HL-60 (cell line): ENCODE results near the gene CCDC85C.

Source experiments
- DNase-seq, 2 experiments: peaks; one replicate each; pipeline ENCODE4 v3.0.0-alpha.2; 2010 to 2020; ENCODE audit warnings: low read depth in 1 of 2, low spot score in 1 of 2
- H3K27ac ChIP-seq: fragments of 250-450 bp; sonication (Bioruptor Pico); replicated peaks from 2 replicates; pipeline ENCODE4 v1.5.1; 2020; ENCODE audit warnings: mild to moderate bottlenecking, moderate library complexity
- H3K27me3 ChIP-seq: fragments of 250-450 bp; sonication (Bioruptor Pico); 2 replicates; pipeline ENCODE4 v1.5.1; 2021; ENCODE audit warnings: mild to moderate bottlenecking, moderate library complexity; ENCODE audit not compliant: insufficient read depth, poor library complexity, severe bottlenecking
- H3K4me3 ChIP-seq: replicated peaks from 2 replicates; pipeline ENCODE4 v1.5.1; 2011; ENCODE audit warnings: mild to moderate bottlenecking, control low read depth, low read length; ENCODE audit not compliant: insufficient read depth
- GABPA ChIP-seq: IDR thresholded peaks from 2 replicates; pipeline ENCODE4 v1.6.1; 2012; ENCODE audit warnings: low read depth
- POLR2AphosphoS5 ChIP-seq: IDR thresholded peaks from 2 replicates; pipeline ENCODE4 v1.6.1; 2012; ENCODE audit warnings: low read depth
- SPI1 ChIP-seq: IDR thresholded peaks from 2 replicates; pipeline ENCODE4 v1.6.1; 2012; ENCODE audit warnings: low read depth, mild to moderate bottlenecking, borderline replicate concordance
- TF ChIP-seq, protein P1 (sequence below): IDR thresholded peaks from 2 replicates; pipeline ENCODE4 v1.6.1; 2012; ENCODE audit warnings: low read depth; ENCODE audit not compliant: insufficient replicate concordance
- TF ChIP-seq, protein P2 (sequence below): IDR thresholded peaks from one replicate; pipeline ENCODE4 v1.5.1; 2011; ENCODE audit warnings: low read length, control low read depth, inconsistent platforms; ENCODE audit not compliant: insufficient read depth

CCDC85C gene

DNA sequence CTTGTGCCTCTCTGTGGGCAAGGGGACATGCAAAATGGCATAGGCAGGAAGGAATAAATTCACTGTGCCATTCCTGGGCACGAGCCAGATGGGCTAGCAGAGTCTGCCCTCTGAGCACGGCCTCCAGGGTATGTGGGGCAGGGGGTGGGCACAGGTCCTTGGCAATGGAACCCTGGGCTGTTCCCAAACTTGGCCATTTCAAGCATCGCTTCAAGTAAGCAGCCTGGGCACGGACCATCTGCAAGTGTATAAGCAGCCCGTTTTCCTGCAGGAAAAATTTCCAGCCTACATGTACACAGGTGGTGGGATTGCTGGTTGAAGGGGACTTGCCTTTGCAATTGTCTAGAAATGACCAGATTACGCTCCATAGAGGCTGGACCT, 40.3 kb downstream of the CCDC85C start:
- H3K27ac ChIP-seq: no peak overlapping the region
- peaks cover 4% of the 10 kb centered on the region for H3K27me3 ChIP-seq
- TF ChIP-seq POLR2AphosphoS5 (no peak), GABPA (no peak), SPI1 (no peak)
- TF ChIP-seq, protein P1, sequence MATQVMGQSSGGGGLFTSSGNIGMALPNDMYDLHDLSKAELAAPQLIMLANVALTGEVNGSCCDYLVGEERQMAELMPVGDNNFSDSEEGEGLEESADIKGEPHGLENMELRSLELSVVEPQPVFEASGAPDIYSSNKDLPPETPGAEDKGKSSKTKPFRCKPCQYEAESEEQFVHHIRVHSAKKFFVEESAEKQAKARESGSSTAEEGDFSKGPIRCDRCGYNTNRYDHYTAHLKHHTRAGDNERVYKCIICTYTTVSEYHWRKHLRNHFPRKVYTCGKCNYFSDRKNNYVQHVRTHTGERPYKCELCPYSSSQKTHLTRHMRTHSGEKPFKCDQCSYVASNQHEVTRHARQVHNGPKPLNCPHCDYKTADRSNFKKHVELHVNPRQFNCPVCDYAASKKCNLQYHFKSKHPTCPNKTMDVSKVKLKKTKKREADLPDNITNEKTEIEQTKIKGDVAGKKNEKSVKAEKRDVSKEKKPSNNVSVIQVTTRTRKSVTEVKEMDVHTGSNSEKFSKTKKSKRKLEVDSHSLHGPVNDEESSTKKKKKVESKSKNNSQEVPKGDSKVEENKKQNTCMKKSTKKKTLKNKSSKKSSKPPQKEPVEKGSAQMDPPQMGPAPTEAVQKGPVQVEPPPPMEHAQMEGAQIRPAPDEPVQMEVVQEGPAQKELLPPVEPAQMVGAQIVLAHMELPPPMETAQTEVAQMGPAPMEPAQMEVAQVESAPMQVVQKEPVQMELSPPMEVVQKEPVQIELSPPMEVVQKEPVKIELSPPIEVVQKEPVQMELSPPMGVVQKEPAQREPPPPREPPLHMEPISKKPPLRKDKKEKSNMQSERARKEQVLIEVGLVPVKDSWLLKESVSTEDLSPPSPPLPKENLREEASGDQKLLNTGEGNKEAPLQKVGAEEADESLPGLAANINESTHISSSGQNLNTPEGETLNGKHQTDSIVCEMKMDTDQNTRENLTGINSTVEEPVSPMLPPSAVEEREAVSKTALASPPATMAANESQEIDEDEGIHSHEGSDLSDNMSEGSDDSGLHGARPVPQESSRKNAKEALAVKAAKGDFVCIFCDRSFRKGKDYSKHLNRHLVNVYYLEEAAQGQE: no peak
- TF ChIP-seq, protein P2, sequence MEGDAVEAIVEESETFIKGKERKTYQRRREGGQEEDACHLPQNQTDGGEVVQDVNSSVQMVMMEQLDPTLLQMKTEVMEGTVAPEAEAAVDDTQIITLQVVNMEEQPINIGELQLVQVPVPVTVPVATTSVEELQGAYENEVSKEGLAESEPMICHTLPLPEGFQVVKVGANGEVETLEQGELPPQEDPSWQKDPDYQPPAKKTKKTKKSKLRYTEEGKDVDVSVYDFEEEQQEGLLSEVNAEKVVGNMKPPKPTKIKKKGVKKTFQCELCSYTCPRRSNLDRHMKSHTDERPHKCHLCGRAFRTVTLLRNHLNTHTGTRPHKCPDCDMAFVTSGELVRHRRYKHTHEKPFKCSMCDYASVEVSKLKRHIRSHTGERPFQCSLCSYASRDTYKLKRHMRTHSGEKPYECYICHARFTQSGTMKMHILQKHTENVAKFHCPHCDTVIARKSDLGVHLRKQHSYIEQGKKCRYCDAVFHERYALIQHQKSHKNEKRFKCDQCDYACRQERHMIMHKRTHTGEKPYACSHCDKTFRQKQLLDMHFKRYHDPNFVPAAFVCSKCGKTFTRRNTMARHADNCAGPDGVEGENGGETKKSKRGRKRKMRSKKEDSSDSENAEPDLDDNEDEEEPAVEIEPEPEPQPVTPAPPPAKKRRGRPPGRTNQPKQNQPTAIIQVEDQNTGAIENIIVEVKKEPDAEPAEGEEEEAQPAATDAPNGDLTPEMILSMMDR: no peak
- no peak for DNase-seq
- no peak overlapping the region for H3K4me3 ChIP-seq

DNA sequence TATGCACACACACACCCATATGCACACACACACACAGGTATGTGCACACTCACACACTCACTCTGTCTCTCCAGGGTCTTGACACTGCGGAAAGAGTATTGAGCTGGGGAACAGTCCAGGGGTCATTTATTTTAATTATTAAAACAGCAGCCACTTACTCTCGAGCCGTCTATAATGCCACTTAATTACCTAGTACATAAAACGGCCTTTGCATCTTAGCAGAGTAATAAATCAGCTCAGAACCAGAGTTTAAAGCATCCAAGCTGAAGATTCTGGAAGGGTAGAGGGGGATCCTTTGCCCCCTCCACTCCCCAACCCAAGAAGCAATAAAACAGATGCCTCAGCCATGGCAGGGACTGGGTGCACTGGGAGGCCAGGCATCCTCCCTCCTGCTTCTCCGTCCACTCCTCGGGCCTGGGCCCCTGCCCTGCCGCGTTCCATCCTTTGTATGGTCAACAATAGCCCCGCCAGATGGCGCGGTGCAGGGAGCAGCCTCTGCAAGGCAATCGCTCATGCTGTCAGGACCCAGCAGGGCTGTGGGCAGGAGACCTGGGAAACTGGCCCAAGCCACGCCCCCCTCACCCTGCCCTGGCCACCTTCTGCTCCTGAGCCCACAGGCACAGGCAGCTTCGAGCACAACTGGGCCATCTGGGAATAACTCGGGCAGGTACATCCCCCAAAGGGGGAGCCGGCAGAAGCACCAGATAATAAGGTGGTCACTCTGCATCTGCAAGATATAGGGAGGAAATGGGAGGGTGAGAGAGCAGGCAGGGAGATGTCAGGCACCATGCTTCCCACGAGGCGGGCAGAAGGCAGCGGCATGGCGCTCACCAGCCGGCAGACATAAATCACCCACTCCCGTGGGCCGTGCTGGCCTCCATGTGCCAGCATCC, 40.9 kb downstream of the CCDC85C start:
- TF ChIP-seq POLR2AphosphoS5 (no peak), SPI1 (no peak)
- TF ChIP-seq, protein P2: no peak
- TF ChIP-seq, protein P1: no peak
- no peak overlapping the region for H3K27ac ChIP-seq
- peaks cover 4% of the 10 kb centered on the region for H3K27me3 ChIP-seq
- H3K4me3 ChIP-seq: no peak overlapping the region
- no peak for DNase-seq

DNA sequence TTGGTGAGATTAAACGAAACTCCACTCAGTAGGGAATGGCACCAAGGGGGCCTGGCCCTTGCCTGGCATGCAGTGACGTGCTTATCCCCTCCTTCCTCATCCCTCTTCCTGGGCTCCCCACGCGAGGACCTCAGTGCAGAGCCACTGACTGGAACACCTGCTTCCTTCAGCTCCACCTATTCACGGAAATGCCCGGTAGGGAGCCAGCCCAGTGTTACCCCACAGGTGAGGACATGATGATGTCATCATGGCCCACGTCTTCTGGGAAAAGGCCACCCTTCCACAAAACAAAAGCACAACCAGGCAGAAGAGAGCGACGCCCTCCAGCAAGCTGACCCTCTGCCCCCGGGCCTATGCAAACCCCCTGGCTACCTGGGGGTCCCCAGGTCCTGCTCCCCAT, 42.1 kb downstream of the CCDC85C start:
- H3K4me3 ChIP-seq: no peak overlapping the region
- H3K27me3 ChIP-seq: peaks cover 4% of the 10 kb centered on the region
- no peak overlapping the region for H3K27ac ChIP-seq
- TF ChIP-seq, protein P1: no peak
- no peak for DNase-seq
